DND-41 (cell line): ENCODE measurements around the gene HOXD4.

Experiments used
- CTCF ChIP-seq: IDR thresholded peaks from 2 replicates; pipeline ENCODE4 v1.5.1; 2012; ENCODE audit warnings: borderline replicate concordance, low read length, moderate library complexity, mild to moderate bottlenecking; ENCODE audit not compliant: poor library complexity, severe bottlenecking; ENCODE audit errors: extremely low read depth
- EZH2 ChIP-seq: IDR thresholded peaks from 3 replicates; pipeline ENCODE4 v1.6.1; 2012; ENCODE audit warnings: borderline replicate concordance, low read depth, mild to moderate bottlenecking, moderate library complexity, low read length, inconsistent platforms; ENCODE audit not compliant: severe bottlenecking

DNA sequence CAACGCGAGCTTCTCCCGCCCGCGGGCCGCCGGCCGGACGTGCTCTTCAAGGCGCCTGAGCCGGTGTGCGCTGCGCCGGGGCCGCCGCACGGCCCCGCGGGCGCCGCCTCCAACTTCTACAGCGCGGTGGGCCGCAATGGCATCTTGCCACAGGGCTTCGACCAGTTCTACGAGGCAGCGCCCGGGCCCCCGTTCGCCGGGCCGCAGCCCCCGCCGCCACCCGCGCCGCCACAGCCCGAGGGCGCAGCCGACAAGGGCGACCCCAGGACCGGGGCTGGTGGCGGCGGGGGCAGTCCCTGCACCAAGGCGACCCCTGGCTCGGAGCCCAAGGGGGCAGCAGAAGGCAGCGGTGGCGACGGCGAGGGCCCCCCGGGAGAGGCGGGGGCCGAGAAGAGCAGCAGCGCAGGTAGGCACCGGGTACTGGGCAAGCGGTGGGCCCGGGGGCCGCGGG lies 43.6 kb upstream of the HOXD4 start:
- TF ChIP-seq CTCF (no peak), EZH2 (no peak)
